ENCODE data around the gene SCUBE2.
"Not testable (repeated sequence)": the region's sequence is repeated elsewhere in the genome, so short reads cannot be mapped to it uniquely, and the experiment has no call there.

Gene SCUBE2

GRCh38 chr11:9042488-9042887, 48.9 kb downstream of the SCUBE2 start:
- no peak for DNase-seq (ENCODE audit: low read depth)

GRCh38 chr11:9041747-9042146, 49.7 kb downstream of the SCUBE2 start:
- no peak for DNase-seq (ENCODE audit: low read depth)

- DNase-seq (ENCODE audit: low read depth): no peak
Measured at GRCh38 chr11:9040410-9040809, 51.0 kb downstream of the SCUBE2 start.

- DNase-seq (ENCODE audit: low read depth): no peak
Measured at GRCh38 chr11:9039863-9040262, 51.5 kb downstream of the SCUBE2 start.

GRCh38 chr11:9039198-9039597, 52.2 kb downstream of the SCUBE2 start:
- no peak for DNase-seq (ENCODE audit: low read depth)

GRCh38 chr11:9038541-9038940, 52.9 kb downstream of the SCUBE2 start:
- no peak for DNase-seq (ENCODE audit: low read depth)

GRCh38 chr11:9037963-9038362, 53.4 kb downstream of the SCUBE2 start:
- no peak for DNase-seq (ENCODE audit: low read depth)

- no peak for DNase-seq (ENCODE audit: low read depth)
Measured at GRCh38 chr11:9037046-9037780, 54.2 kb downstream of the SCUBE2 start.

GRCh38 chr11:9030601-9031000, 60.8 kb downstream of the SCUBE2 start:
- no peak for DNase-seq (ENCODE audit: low read depth)

GRCh38 chr11:9029422-9029821, 62.0 kb downstream of the SCUBE2 start:
- no peak for DNase-seq (ENCODE audit: low read depth)

GRCh38 chr11:9028581-9028980, 62.8 kb downstream of the SCUBE2 start:
- no peak for DNase-seq (ENCODE audit: low read depth)

- no peak for DNase-seq (ENCODE audit: low read depth)
Measured at GRCh38 chr11:9025101-9025850, 66.1 kb downstream of the SCUBE2 start.

GRCh38 chr11:9022961-9023680, 68.3 kb downstream of the SCUBE2 start:
- DNase-seq (ENCODE audit: low read depth): no peak

GRCh38 chr11:9020916-9021315, 70.5 kb downstream of the SCUBE2 start:
- no peak for DNase-seq (ENCODE audit: low read depth)

- no peak for DNase-seq (ENCODE audit: low read depth)
Measured at GRCh38 chr11:9019861-9020260, 71.5 kb downstream of the SCUBE2 start.

GRCh38 chr11:9017773-9018172, 73.6 kb downstream of the SCUBE2 start:
- no peak for DNase-seq (ENCODE audit: low read depth)

GRCh38 chr11:9016916-9017642, 74.3 kb downstream of the SCUBE2 start:
- no peak for DNase-seq (ENCODE audit: low read depth)

GRCh38 chr11:9015677-9016076, 75.7 kb downstream of the SCUBE2 start:
- peak; percentile 32 for DNase-seq (ENCODE audit: low read depth)

GRCh38 chr11:9014826-9015225, 76.6 kb downstream of the SCUBE2 start:
- no peak for DNase-seq (ENCODE audit: low read depth)

- DNase-seq (ENCODE audit: low read depth): no peak
Measured at GRCh38 chr11:9013373-9013772, 78.0 kb downstream of the SCUBE2 start.

- not testable (repeated sequence) for DNase-seq (ENCODE audit: low read depth)
Measured at GRCh38 chr11:9009538-9009937, 81.9 kb downstream of the SCUBE2 start.

GRCh38 chr11:9008661-9009060, 82.7 kb downstream of the SCUBE2 start:
- DNase-seq (ENCODE audit: low read depth): no peak
